Right lobe of liver (tissue), 6 donors: ENCODE data around the gene CTIF. TPM values are rescaled to one million over a fixed set of nuclear protein-coding genes. Genes with fewer than 3 reads are reported as not detected.
"Not testable (repeated sequence)": the region's sequence is repeated elsewhere in the genome, so short reads cannot be mapped to it uniquely, and the experiment has no call there.

Experiments used
- ATAC-seq, 4 donors: fragments of 200-7000 bp; cut with Tn5 transposase; one replicate each; pipeline ENCODE4 v1.9.1; 2020; ENCODE audit warnings: mild to moderate bottlenecking in 4 of 4, moderate library complexity in 4 of 4
- DNase-seq, 3 donors: peaks; one replicate each; pipeline ENCODE4 v3.0.0-alpha.2; 2020
- H3K27ac ChIP-seq, 3 donors: fragments of 200-600 bp; one replicate each; pipeline ENCODE4 v1.8.0; 2022
- H3K27me3 ChIP-seq, 2 donors: fragments of 200-600 bp; one replicate each; pipeline ENCODE4 v1.8.0; 2022
- H3K36me3 ChIP-seq, 4 donors: fragments of 200-600 bp; sonication (generic) in 1 of 4; one replicate each; pipeline versions ENCODE4 v1.5.1 to v1.8.0; 2017 to 2022; ENCODE audit warnings: control low read depth in 1 of 4
- H3K4me1 ChIP-seq, 4 donors: fragments of 200-600 bp; sonication (generic) in 1 of 4; one replicate each; pipeline versions ENCODE4 v1.5.1 to v1.8.0; 2017 to 2022; ENCODE audit warnings: control low read depth in 1 of 4
- H3K4me3 ChIP-seq, 3 donors: fragments of 200-600 bp; one replicate each; pipeline ENCODE4 v1.8.0; 2022
- H3K9me3 ChIP-seq, 4 donors: fragments of 200-600 bp; sonication (generic) in 1 of 4; one replicate each; pipeline versions ENCODE4 v1.5.1 to v1.8.0; 2017 to 2022; ENCODE audit warnings: control low read depth in 1 of 4
- POLR2A ChIP-seq: fragments of 450-650 bp; IDR thresholded peaks from one replicate; pipeline ENCODE4 v1.6.1; 2017; ENCODE audit warnings: antibody characterized with exemption, mild to moderate bottlenecking
- WGBS: methylation state at CpG from one replicate; pipeline ENCODE4 v1.1.6; 2018; ENCODE audit warnings: low coverage, low lambda C conversion rate; ENCODE audit not compliant: insufficient coverage; ENCODE audit errors: missing lambda C conversion rate; 5-methylcytosine and 5-hydroxymethylcytosine counted together
- intact Hi-C, 2 donors: fragments of 100-400 bp; cut with DNase I; formaldehyde crosslinking; loops; one replicate each; pipeline versions ENCODE4 v1.11.2 to v1.14.1; 2022
- total RNA-seq, 6 experiments: library from RNA; depleted of rRNA in 2 of 6; stranded (reverse); fragments of >200 nt in 2 of 6; fragmentation: NEBNext Ultra II Directional in 3 of 6; extraction: Animal tissue kit (Norgen Biotek cat#: 25700) in 3 of 6; gene quantifications; one replicate each; pipeline versions ENCODE4 v1.1.0 to v1.2.4, GENCODE V29; 2016 to 2023
- TF ChIP-seq, protein P1 (sequence below), 4 donors: fragments of 200-600 bp in 3 of 4; fragments of 450-650 bp in 1 of 4; IDR thresholded peaks; one replicate each; pipeline versions ENCODE4 v1.5.1 to v1.8.0; 2016 to 2022; ENCODE audit warnings: antibody characterized with exemption in 4 of 4, mild to moderate bottlenecking in 2 of 4
- donor health status: DM: no; HTN: yes; CAD: no.
- donor health status: DM: no; HTN: no; CAD: no.
- donor health status: DM: no; HTN: no; CAD: no.
- donor health status: DM: no; HTN: yes; CAD: no.
- donor health status: DM: no; HTN: yes; CAD: no.

The CTIF gene
- total RNA-seq, 6 experiments from 2014 or later, result 29.0 to 60.6 (median 43.1) TPM

DNA sequence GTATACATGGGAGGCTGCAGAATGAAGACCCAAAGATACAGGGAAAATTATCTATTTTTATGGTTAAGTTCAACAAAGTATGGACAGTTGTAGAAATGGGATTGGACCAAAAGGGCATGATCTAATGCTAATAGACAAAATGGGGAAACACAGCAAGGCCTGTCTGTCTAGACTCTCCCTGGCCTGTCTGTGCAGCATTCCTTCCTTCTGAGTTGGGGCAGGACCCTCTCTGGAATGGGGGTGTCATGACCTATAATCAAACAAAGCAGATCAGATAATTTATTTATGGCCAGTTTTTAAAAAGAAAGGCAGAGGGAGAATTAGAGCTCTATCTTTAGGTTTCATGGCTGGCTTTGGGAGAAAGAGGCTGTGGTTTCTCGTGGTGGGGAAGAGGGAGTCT lies 104.4 kb downstream of the CTIF start:
- TF ChIP-seq POLR2A, result no peak
- TF ChIP-seq, protein P1, sequence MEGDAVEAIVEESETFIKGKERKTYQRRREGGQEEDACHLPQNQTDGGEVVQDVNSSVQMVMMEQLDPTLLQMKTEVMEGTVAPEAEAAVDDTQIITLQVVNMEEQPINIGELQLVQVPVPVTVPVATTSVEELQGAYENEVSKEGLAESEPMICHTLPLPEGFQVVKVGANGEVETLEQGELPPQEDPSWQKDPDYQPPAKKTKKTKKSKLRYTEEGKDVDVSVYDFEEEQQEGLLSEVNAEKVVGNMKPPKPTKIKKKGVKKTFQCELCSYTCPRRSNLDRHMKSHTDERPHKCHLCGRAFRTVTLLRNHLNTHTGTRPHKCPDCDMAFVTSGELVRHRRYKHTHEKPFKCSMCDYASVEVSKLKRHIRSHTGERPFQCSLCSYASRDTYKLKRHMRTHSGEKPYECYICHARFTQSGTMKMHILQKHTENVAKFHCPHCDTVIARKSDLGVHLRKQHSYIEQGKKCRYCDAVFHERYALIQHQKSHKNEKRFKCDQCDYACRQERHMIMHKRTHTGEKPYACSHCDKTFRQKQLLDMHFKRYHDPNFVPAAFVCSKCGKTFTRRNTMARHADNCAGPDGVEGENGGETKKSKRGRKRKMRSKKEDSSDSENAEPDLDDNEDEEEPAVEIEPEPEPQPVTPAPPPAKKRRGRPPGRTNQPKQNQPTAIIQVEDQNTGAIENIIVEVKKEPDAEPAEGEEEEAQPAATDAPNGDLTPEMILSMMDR (IDR thresholded peaks at IDR 0.05), result no peak
- Histone ChIP-seq H3K27ac (peak overlapping the region in 1 of 3 donors; percentile 33), H3K4me1 (peaks cover 0 to 11% (median 0%) of the 10 kb centered on the region in 4 donors), H3K27me3 (no peaks in the 10 kb centered on the region), H3K4me3 (no peak overlapping the region), H3K36me3 (peaks cover 0 to 15% (median 0%) of the 10 kb centered on the region in 4 donors), H3K9me3 (no peaks in the 10 kb centered on the region)
- WGBS, result 77% methylated on average over 1 of the region's 1 CpG
- intact Hi-C loops, result no loop called here
- ATAC-seq, result no peak
- no peak for DNase-seq

DNA sequence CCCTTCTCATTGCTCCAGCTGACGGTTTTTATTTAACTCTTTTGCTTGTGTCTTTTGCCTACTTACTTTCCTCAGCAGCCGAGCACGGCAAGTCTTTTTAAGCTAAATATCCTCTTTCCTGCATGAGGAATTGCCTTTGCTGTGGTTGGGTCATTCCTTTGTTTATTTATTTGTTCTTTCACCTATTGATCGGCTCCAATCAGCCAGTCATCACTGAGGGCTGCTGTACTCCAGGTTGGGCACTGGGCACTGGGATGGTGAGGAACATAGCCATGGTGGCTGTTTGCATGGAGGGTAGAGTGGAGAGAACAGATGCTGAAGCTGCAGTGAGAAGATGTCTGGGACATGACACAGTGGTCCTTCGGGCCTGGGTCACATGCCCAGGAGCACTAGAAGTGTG lies 105.2 kb downstream of the CTIF start:
- WGBS, result 42% methylated on average over 4 of the region's 5 CpGs
- H3K27ac ChIP-seq, result peak overlapping the region in 1 of 3 donors; percentile 33
- intact Hi-C loops, result no loop called here
- peaks cover 0 to 8% (median 0%) of the 10 kb centered on the region in 4 donors for H3K36me3 ChIP-seq
- no peak overlapping the region for H3K4me3 ChIP-seq
- peaks cover 0 to 11% (median 0%) of the 10 kb centered on the region in 4 donors for H3K4me1 ChIP-seq
- H3K9me3 ChIP-seq, result no peaks in the 10 kb centered on the region
- no peaks in the 10 kb centered on the region for H3K27me3 ChIP-seq
- DNase-seq (peak in 1 of 3 donors; percentile 31), ATAC-seq (peak; percentile 67 to 81 (median 70))
- no peak for TF ChIP-seq POLR2A

DNA sequence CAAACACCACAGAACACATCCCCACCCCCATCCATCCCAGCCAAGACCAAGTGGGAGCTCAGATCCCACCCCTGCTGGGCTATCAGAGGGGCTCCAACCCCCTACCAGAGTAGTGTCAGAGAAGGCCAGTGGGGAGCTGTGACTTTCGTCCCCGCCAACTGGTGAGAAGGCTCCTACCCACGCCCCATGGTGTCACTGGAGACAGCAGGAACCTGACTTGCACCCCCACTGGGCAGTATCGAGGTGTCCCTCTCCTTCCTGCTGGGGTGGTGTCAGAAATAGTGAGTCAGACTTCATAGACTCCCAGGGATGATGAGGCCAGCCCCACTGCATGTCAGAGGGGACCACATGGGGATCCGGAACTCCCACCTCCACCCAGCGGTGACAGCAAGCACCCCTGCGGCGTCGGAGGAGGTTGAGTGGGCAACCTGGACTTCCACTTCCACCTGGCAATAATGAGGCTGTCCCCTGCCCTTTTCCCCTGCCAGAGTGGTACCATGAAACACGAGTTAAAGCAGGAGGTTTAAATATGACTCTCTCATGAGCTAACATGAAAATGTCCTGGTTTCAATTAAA lies 106.7 kb downstream of the CTIF start:
- Histone ChIP-seq H3K9me3 (no peaks in the 10 kb centered on the region), H3K27ac (no peak overlapping the region), H3K4me3 (no peak overlapping the region), H3K4me1 (peaks cover 0 to 11% (median 0%) of the 10 kb centered on the region in 4 donors), H3K27me3 (no peaks in the 10 kb centered on the region), H3K36me3 (peaks cover 0 to 5% (median 0%) of the 10 kb centered on the region in 4 donors)
- intact Hi-C loops, result no loop called here
- TF ChIP-seq, protein P1 (IDR thresholded peaks at IDR 0.05), result no peak
- no peak for TF ChIP-seq POLR2A
- ATAC-seq (no peak), DNase-seq (no peak)
- no CpG with 5 or more reads among the region's 10 CpGs for WGBS

DNA sequence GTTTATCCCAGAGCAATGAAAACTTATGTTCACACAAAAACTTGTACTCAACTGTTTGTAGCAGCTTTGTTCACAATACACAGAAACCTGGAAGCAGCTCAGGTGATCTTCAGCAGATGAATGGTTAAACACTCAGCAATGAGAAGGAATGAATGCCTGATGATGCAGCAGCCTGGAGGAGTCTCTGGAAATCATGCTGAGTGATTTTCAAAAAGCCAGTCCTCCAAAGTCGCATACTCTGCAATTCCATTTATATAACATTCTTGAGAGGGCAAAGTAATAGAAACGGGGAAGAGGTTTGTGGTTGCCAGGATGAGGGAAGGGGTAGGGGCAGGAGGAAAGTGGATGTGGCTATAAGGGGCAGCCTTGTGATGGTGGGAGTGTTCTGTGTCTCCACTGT lies 108.1 kb downstream of the CTIF start:
- DNase-seq (no peak), ATAC-seq (no peak)
- H3K9me3 ChIP-seq, result no peaks in the 10 kb centered on the region
- no peaks in the 10 kb centered on the region for H3K36me3 ChIP-seq
- intact Hi-C loops, result no loop called here
- 65% methylated on average over 2 of the region's 2 CpGs for WGBS
- TF ChIP-seq, protein P1 (IDR thresholded peaks at IDR 0.05), result no peak
- no peak for TF ChIP-seq POLR2A
- no peaks in the 10 kb centered on the region for H3K27me3 ChIP-seq
- H3K4me1 ChIP-seq, result peaks cover 0 to 11% (median 0%) of the 10 kb centered on the region in 4 donors
- no peak overlapping the region for H3K27ac ChIP-seq
- H3K4me3 ChIP-seq, result no peak overlapping the region

DNA sequence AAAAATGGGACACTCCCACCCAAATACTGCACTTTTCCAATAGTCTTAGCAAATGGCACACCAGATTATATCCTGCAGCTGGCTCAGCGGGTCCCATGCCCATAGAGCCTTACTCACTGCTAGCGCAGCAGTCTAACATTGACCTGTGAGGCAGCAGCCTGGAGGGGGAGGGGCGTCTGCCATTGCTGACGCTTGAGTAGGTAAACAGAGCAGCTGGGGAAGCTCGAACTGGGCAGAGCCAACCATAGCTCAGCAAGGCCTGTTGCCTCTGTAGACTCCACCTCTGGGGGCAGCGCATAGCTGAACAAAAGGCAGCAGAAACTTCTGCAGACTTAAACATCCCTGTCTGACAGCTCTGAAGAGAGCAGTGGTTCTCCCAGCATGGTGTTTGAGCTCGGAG lies 110.4 kb downstream of the CTIF start:
- ATAC-seq (peak in 3 of 4 donors; percentile 28 to 44 (median 40)), DNase-seq (no peak)
- TF ChIP-seq, protein P1 (IDR thresholded peaks at IDR 0.05), result no peak
- TF ChIP-seq POLR2A, result no peak
- Histone ChIP-seq H3K4me1 (no peaks in the 10 kb centered on the region), H3K9me3 (no peaks in the 10 kb centered on the region), H3K27me3 (no peaks in the 10 kb centered on the region), H3K4me3 (no peak overlapping the region), H3K36me3 (no peaks in the 10 kb centered on the region), H3K27ac (no peak overlapping the region)
- intact Hi-C loops, result no loop called here
- 74% methylated on average over 4 of the region's 7 CpGs for WGBS

DNA sequence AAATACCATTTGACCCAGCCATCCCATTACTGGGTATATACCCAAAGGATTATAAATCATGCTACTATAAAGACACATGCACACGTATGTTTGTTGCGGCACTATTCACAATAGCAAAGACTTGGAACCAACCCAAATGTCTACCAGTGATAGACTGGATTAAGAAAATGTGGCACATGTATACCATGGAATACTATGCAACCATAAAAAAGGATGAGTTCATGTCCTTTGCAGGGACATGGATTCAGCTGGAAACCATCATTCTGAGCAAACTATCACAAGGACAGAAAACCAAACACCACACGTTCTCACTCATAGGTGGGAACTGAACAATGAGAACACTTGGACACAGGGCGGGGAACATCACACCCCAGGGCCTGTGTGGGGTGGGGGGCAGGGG lies 115.8 kb downstream of the CTIF start:
- DNase-seq, ATAC-seq, H3K27ac ChIP-seq, H3K27me3 ChIP-seq, H3K4me3 ChIP-seq, intact Hi-C loops, H3K36me3 ChIP-seq, H3K9me3 ChIP-seq, H3K4me1 ChIP-seq: not testable (repeated sequence)
- 83% methylated on average over 2 of the region's 4 CpGs for WGBS
